A172 (cell line): ENCODE measurements around the gene ATAD3A. TPM values are rescaled to one million over a fixed set of nuclear protein-coding genes. Genes with fewer than 3 reads are reported as not detected.
"Not testable (repeated sequence)": the region's sequence is repeated elsewhere in the genome, so short reads cannot be mapped to it uniquely, and the experiment has no call there.

ENCODE experiments used
- DNase-seq: peaks from one replicate; pipeline ENCODE4 v3.0.0-alpha.2; 2015; ENCODE audit warnings: low spot score
- total RNA-seq: library from RNA; depleted of rRNA; stranded (reverse); fragments of >200 nt; shearing (Covaris generic); gene quantifications from 2 replicates; pipeline ENCODE4 v1.2.3, GENCODE V29; 2014

The ATAD3A gene
- total RNA-seq, 1 experiment from 2014 or later, result 19.2 TPM

- DNase-seq, result not testable (repeated sequence)
Measured at GRCh38 chr1:1523226-1523625, 11.3 kb downstream of the ATAD3A start.

- not testable (repeated sequence) for DNase-seq
Measured at GRCh38 chr1:1523651-1524050, 11.7 kb downstream of the ATAD3A start.

GRCh38 chr1:1524750-1525383 is 12.9 kb downstream of the ATAD3A start:
- DNase-seq, result not testable (repeated sequence)

- DNase-seq, result not testable (repeated sequence)
Measured at GRCh38 chr1:1526476-1526875, 14.5 kb downstream of the ATAD3A start.

GRCh38 chr1:1527092-1527816 is 15.3 kb downstream of the ATAD3A start:
- no peak for DNase-seq

GRCh38 chr1:1528301-1529267 is 16.6 kb downstream of the ATAD3A start:
- DNase-seq, result no peak

- no peak for DNase-seq
Measured at GRCh38 chr1:1529321-1529720, 17.4 kb downstream of the ATAD3A start.

GRCh38 chr1:1529936-1530335 is 18.0 kb downstream of the ATAD3A start:
- DNase-seq, result no peak

GRCh38 chr1:1531947-1532346 is 20.0 kb downstream of the ATAD3A start:
- DNase-seq, result no peak

- not testable (repeated sequence) for DNase-seq
Measured at GRCh38 chr1:1533176-1533893, 21.4 kb downstream of the ATAD3A start.

- not testable (repeated sequence) for DNase-seq
Measured at GRCh38 chr1:1533894-1534291, 21.9 kb downstream of the ATAD3A start.

- DNase-seq, result no peak
Measured at GRCh38 chr1:1534401-1535154, 22.6 kb downstream of the ATAD3A start.

- no peak for DNase-seq
Measured at GRCh38 chr1:1535201-1536018, 23.4 kb downstream of the ATAD3A start.

GRCh38 chr1:1536019-1536937 is 24.3 kb downstream of the ATAD3A start:
- no peak for DNase-seq

GRCh38 chr1:1536938-1537546 is 25.1 kb downstream of the ATAD3A start:
- DNase-seq, result no peak

GRCh38 chr1:1537626-1538250 is 25.8 kb downstream of the ATAD3A start:
- no peak for DNase-seq

GRCh38 chr1:1538334-1538733 is 26.4 kb downstream of the ATAD3A start:
- no peak for DNase-seq

- DNase-seq, result no peak
Measured at GRCh38 chr1:1538989-1539309, 27.0 kb downstream of the ATAD3A start.
